RWPE2 (cell line): ENCODE results near the gene SLC25A39.

ENCODE experiments used
- ATAC-seq: fragments of 200-7000 bp; cut with Tn5 transposase; 3 replicates; pipeline ENCODE4 v1.9.1; 2021; ENCODE audit warnings: low read depth
- DNase-seq: peaks from one replicate; pipeline ENCODE4 v3.0.0-alpha.2; 2020; ENCODE audit warnings: low spot score
- H3K27ac ChIP-seq: fragments of 450-650 bp; 2 replicates; pipeline ENCODE4 v1.5.1; 2017; ENCODE audit warnings: mild to moderate bottlenecking; ENCODE audit not compliant: poor library complexity, severe bottlenecking
- H3K27me3 ChIP-seq: fragments of 250-450 bp; sonication (Bioruptor Pico); 2 replicates; pipeline ENCODE4 v1.5.1; 2021; ENCODE audit warnings: mild to moderate bottlenecking, moderate library complexity; ENCODE audit not compliant: insufficient read depth, poor library complexity, severe bottlenecking
- H3K36me3 ChIP-seq: fragments of 250-450 bp; sonication (Bioruptor Pico); 2 replicates; pipeline ENCODE4 v1.5.1; 2020; ENCODE audit warnings: low read depth, mild to moderate bottlenecking, moderate library complexity
- H3K4me1 ChIP-seq: fragments of 250-450 bp; sonication (Bioruptor Pico); 2 replicates; pipeline ENCODE4 v1.5.1; 2021; ENCODE audit warnings: mild to moderate bottlenecking, moderate library complexity; ENCODE audit not compliant: insufficient read depth, poor library complexity, severe bottlenecking
- H3K4me3 ChIP-seq: fragments of 250-450 bp; sonication (Bioruptor Pico); 2 replicates; pipeline ENCODE4 v1.5.1; 2021; ENCODE audit warnings: mild to moderate bottlenecking, moderate library complexity; ENCODE audit not compliant: severe bottlenecking
- H3K9me3 ChIP-seq: fragments of 250-450 bp; sonication (Bioruptor Pico); 2 replicates; pipeline ENCODE4 v1.5.1; 2021; ENCODE audit warnings: mild to moderate bottlenecking, moderate library complexity; ENCODE audit not compliant: severe bottlenecking
- TF ChIP-seq, protein P1 (sequence below): fragments of 450-650 bp; IDR thresholded peaks from one replicate; pipeline ENCODE4 v1.5.1; 2017; ENCODE audit warnings: mild to moderate bottlenecking, moderate library complexity; ENCODE audit not compliant: poor library complexity, severe bottlenecking

Gene SLC25A39

DNA sequence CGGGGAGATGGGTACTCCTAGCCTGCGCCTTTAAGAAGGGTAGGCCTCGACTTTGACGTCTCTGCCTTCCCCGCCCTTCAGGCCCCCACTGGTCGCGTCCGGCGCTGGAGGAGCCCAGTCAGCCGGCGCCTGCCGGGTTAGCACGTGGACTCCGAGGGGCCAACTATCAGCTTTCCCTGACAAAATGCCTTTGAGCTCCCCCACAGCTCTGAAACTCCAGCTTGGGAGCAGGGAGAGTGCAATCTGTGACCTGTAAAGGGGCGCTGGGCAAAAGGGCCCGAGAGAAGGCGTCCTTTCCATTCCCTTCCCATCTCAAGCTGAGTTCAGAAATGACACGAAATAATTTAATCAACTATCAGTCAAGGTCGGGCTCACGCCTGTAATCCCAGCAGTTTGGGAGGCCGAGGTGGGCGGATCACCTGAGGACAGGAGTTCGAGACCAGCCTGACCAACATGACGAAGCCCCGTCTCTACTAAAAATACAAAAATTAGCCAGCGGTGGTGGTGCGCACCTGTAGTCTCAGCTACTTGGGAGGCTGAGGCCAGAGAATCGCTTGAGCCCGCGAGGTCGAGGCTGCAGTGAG is 2.3 kb upstream of the SLC25A39 start:
- DNase-seq: peak; percentile 99
- H3K36me3 ChIP-seq: peaks cover 6% of the 10 kb centered on the region
- no peak overlapping the region for H3K4me3 ChIP-seq
- TF ChIP-seq, protein P1, sequence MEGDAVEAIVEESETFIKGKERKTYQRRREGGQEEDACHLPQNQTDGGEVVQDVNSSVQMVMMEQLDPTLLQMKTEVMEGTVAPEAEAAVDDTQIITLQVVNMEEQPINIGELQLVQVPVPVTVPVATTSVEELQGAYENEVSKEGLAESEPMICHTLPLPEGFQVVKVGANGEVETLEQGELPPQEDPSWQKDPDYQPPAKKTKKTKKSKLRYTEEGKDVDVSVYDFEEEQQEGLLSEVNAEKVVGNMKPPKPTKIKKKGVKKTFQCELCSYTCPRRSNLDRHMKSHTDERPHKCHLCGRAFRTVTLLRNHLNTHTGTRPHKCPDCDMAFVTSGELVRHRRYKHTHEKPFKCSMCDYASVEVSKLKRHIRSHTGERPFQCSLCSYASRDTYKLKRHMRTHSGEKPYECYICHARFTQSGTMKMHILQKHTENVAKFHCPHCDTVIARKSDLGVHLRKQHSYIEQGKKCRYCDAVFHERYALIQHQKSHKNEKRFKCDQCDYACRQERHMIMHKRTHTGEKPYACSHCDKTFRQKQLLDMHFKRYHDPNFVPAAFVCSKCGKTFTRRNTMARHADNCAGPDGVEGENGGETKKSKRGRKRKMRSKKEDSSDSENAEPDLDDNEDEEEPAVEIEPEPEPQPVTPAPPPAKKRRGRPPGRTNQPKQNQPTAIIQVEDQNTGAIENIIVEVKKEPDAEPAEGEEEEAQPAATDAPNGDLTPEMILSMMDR: no peak
- H3K9me3 ChIP-seq: no peaks in the 10 kb centered on the region
- no peaks in the 10 kb centered on the region for H3K27me3 ChIP-seq
- H3K27ac ChIP-seq: no peak overlapping the region
- H3K4me1 ChIP-seq: no peaks in the 10 kb centered on the region
- peak; percentile 80 for ATAC-seq

DNA sequence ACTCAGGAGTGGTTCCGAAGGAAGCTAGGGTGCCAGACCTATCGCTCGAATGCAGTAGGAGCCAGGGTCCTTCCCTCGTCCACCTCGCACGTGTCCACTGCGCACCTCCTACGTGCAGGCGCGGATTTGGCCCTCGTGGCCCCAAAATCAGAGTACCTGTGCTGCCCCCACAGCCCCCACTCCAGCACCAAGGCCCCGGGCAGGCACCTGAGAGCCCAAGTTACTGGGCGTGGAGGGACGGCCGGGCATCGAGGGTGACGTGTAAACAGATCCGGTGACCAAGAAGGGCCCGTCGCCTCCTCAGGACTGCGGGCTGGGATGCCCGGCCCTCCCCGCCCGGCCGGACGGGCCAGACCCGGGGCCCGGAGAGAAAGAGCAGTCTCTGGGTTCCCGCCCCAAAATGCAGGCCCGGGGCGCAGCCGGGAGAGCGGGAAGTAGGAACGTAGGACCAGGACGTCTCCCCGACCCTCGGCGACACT is 492 bp downstream of the SLC25A39 start:
- ATAC-seq (peak; percentile 1; the same call in 1 of the 3 replicates), DNase-seq (no peak)
- H3K36me3 ChIP-seq: peaks cover 33% of the 10 kb centered on the region
- no peaks in the 10 kb centered on the region for H3K4me1 ChIP-seq
- H3K9me3 ChIP-seq: no peaks in the 10 kb centered on the region
- peak overlapping the region; percentile 88 for H3K4me3 ChIP-seq
- no peaks in the 10 kb centered on the region for H3K27me3 ChIP-seq
- peak overlapping the region; percentile 83 for H3K27ac ChIP-seq
- TF ChIP-seq, protein P1: no peak

DNA sequence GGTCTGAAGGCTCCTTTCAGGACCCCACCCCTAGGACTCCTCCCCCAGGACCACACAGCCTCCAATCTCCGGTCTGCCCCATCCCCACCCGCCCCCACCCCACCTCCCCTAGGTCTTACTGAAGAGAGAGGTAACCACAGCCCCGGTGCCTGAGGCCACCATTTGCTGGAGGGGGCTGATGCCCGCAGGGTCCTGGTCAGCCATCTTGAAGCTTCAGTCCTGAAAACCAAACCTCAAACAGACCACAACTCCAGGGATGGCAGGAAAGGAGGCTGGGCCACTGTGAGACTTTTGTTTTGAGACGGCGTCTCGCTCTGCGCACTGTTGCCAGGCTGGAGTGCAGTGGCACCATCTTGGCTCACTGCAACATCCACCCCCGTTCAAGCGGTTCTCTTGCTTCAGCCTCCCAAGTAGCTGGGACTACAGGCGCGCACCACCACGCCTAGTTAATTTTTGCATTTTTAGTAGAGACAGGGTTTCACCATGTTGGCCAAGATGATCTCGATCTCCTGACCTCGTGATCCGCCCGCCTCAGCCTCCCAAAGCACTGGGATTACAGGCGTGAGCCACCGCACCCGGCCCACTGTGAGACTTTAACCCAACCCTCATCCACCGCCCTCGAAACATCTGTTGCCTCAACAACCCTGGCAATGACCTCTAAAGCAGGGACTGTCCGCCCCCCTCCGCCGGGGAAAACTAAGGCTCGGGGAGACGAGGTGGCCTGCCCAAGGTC is 1.1 kb downstream of the SLC25A39 start:
- Histone ChIP-seq H3K4me1 (no peaks in the 10 kb centered on the region), H3K9me3 (no peaks in the 10 kb centered on the region), H3K27me3 (no peaks in the 10 kb centered on the region), H3K36me3 (peaks cover 33% of the 10 kb centered on the region), H3K4me3 (peak overlapping the region; percentile 88), H3K27ac (peak overlapping the region; percentile 83)
- ATAC-seq (no peak), DNase-seq (no peak)
- TF ChIP-seq, protein P1: no peak

DNA sequence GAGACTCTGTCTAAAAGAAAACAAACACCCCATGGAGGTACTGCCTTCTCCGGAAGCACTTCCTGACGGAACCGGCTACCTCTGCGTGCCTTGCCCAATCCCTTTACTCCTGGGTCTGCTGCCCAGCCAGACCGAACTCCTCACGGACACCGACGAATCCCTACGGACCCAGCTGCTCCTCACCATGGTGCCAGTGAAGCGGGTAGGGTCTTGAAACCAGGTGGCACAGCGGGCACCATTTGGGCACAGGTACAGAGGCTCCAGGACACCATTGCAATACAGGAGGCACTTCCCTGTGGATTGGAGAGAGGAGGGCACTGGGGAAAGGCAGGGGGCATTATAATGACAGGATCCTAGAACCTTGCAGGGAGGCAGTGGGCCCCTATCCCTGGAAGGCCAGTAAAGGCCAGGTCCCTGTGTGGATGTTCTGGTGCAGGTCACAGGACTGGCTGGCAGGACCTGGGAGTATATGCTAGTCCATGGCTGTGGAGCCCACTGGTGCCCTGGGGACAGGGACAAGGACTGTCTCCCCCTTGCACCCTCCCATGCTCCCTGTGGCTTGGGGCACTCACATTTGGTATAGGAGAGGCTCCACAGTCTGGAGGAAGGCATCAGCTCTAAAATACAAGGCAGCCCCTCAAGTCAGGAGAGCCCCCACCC is 2.3 kb downstream of the SLC25A39 start:
- no peak overlapping the region for H3K4me3 ChIP-seq
- DNase-seq (no peak), ATAC-seq (no peak)
- no peak overlapping the region for H3K27ac ChIP-seq
- no peaks in the 10 kb centered on the region for H3K27me3 ChIP-seq
- no peaks in the 10 kb centered on the region for H3K4me1 ChIP-seq
- H3K9me3 ChIP-seq: no peaks in the 10 kb centered on the region
- TF ChIP-seq, protein P1: no peak
- H3K36me3 ChIP-seq: peaks cover 33% of the 10 kb centered on the region
